Measurements from ENCODE around the gene MAGI3. TPM values are rescaled to one million over a fixed set of nuclear protein-coding genes. Genes with fewer than 3 reads are reported as not detected.
"Not testable (repeated sequence)": the region's sequence is repeated elsewhere in the genome, so short reads cannot be mapped to it uniquely, and the experiment has no call there.

MAGI3 gene
- polyA plus RNA-seq, 12 donors = 12.4 to 22.3 (median 15.1) TPM; not detected in 1

- DNase-seq = no peak
Measured at GRCh38 chr1:113438505-113439276, 48.4 kb downstream of the MAGI3 start.

GRCh38 chr1:113439277-113439670 is 49.0 kb downstream of the MAGI3 start:
- DNase-seq = no peak

- peak; percentile 54 for DNase-seq
Measured at GRCh38 chr1:113442131-113442530, 51.8 kb downstream of the MAGI3 start.

GRCh38 chr1:113444857-113445256 is 54.5 kb downstream of the MAGI3 start:
- DNase-seq = no peak

- DNase-seq = no peak
Measured at GRCh38 chr1:113451710-113452109, 61.4 kb downstream of the MAGI3 start.

GRCh38 chr1:113452921-113453770 is 62.8 kb downstream of the MAGI3 start:
- no peak for DNase-seq

- DNase-seq = no peak
Measured at GRCh38 chr1:113453771-113454083, 63.4 kb downstream of the MAGI3 start.

GRCh38 chr1:113455374-113455773 is 65.1 kb downstream of the MAGI3 start:
- no peak for DNase-seq

GRCh38 chr1:113456967-113457366 is 66.7 kb downstream of the MAGI3 start:
- peak; percentile 27 for DNase-seq

GRCh38 chr1:113459279-113459678 is 69.0 kb downstream of the MAGI3 start:
- DNase-seq = no peak

GRCh38 chr1:113467991-113468390 is 77.7 kb downstream of the MAGI3 start:
- DNase-seq = no peak

GRCh38 chr1:113478427-113479195 is 88.3 kb downstream of the MAGI3 start:
- not testable (repeated sequence) for DNase-seq

GRCh38 chr1:113479713-113480676 is 89.7 kb downstream of the MAGI3 start:
- no peak for DNase-seq

GRCh38 chr1:113485131-113485530 is 94.8 kb downstream of the MAGI3 start:
- DNase-seq = not testable (repeated sequence)

- DNase-seq = no peak
Measured at GRCh38 chr1:113488576-113489177, 98.4 kb downstream of the MAGI3 start.

GRCh38 chr1:113490384-113490783 is 100.1 kb downstream of the MAGI3 start:
- DNase-seq = no peak

- DNase-seq = no peak
Measured at GRCh38 chr1:113493533-113493932, 103.2 kb downstream of the MAGI3 start.

- no peak for DNase-seq
Measured at GRCh38 chr1:113505357-113505756, 115.0 kb downstream of the MAGI3 start.

GRCh38 chr1:113507552-113508214 is 117.4 kb downstream of the MAGI3 start:
- no peak for DNase-seq

Data from muscle of arm (tissue), 12 donors.